ENCODE data around the gene NABP2.

- TF ChIP-seq CTCF (conservative IDR thresholded peaks at IDR 0.05; ENCODE audit: low read depth in 2 of 2) (no peak), POLR2AphosphoS5 (IDR thresholded peaks at IDR 0.05; ENCODE audit: low read depth) (no peak)
Measured at GRCh38 chr12:56221232-56221756, 2.8 kb upstream of the NABP2 start.
